VCaP (cell line): ENCODE data around the gene S100A1.

Experiments
- H3K27ac ChIP-seq: fragments of 450-650 bp; 2 replicates; pipeline ENCODE4 v1.5.1; 2017
- CTCF ChIP-seq: fragments of 450-650 bp; conservative IDR thresholded peaks from 2 replicates; pipeline ENCODE4 v1.5.1; 2017; ENCODE audit warnings: mild to moderate bottlenecking, moderate library complexity

S100A1 gene

GRCh38 chr1:153611356-153611755, 16.9 kb upstream of the S100A1 start:
- H3K27ac ChIP-seq = no peak overlapping the region
- no peak for TF ChIP-seq CTCF

GRCh38 chr1:153612111-153612754, 16.0 kb upstream of the S100A1 start:
- no peak overlapping the region for H3K27ac ChIP-seq
- TF ChIP-seq CTCF = no peak

- no peak within 1 kb of the TSS for H3K27ac ChIP-seq
- TF ChIP-seq CTCF = no peak
These were observed 15.4 kb upstream of the S100A1 start, which contains the start of gene S100A16 for GRCh38 chr1:153612755-153613331. Gene S100A16, minus strand, starts transcription at chr1:153613137. Its CDS starts 4,986 bp downstream, at chr1:153608151.

GRCh38 chr1:153613406-153613805, 14.8 kb upstream of the S100A1 start:
- TF ChIP-seq CTCF = no peak
- H3K27ac ChIP-seq = no peak overlapping the region

- no peak overlapping the region for H3K27ac ChIP-seq
- no peak for TF ChIP-seq CTCF
These were observed 13.9 kb upstream of the S100A1 start for GRCh38 chr1:153614189-153614900.

GRCh38 chr1:153614906-153615305, 13.3 kb upstream of the S100A1 start:
- TF ChIP-seq CTCF = no peak
- no peak overlapping the region for H3K27ac ChIP-seq

GRCh38 chr1:153615406-153615805, 12.8 kb upstream of the S100A1 start:
- H3K27ac ChIP-seq = no peak overlapping the region
- TF ChIP-seq CTCF = no peak
